ENCODE results near the gene ESYT2. TPM values are rescaled to one million over a fixed set of nuclear protein-coding genes. Genes with fewer than 3 reads are reported as not detected.

ESYT2 gene
- total and polyA plus RNA-seq, 9 of the 15 experiments (the other 6 are each of a cell fraction or from before 2014, with no cell fraction given), result 5.8 to 86.9 (median 64.7) TPM

GRCh38 chr7:158811461-158811860, 17.8 kb downstream of the ESYT2 start (continued):
- TF ChIP-seq ARID2 (IDR thresholded peaks at IDR 0.05) (no peak), ATF3 (IDR thresholded peaks at IDR 0.05) (0 out of 2 replicates have a peak, but pooled peaks have one; percentile 28), ATF3 (CRISPR knock-in tag; conservative IDR thresholded peaks at IDR 0.05) (no peak), ARID3B (CRISPR knock-in tag; IDR thresholded peaks at IDR 0.05; ENCODE audit: borderline replicate concordance) (no peak), ARNT (IDR thresholded peaks at IDR 0.05) (no peak), ZFP1 (CRISPR knock-in tag; IDR thresholded peaks at IDR 0.05) (no peak), ERF (CRISPR knock-in tag; IDR thresholded peaks at IDR 0.05) (no peak), E2F3 (CRISPR knock-in tag; IDR thresholded peaks at IDR 0.05) (no peak), ARHGAP35 (IDR thresholded peaks at IDR 0.05; ENCODE audit: partially characterized antibody) (no peak), HBP1 (CRISPR knock-in tag; IDR thresholded peaks at IDR 0.05) (no peak), MAX (CRISPR knock-in tag; IDR thresholded peaks at IDR 0.05) (0 out of 2 replicates have a peak, but pooled peaks have one; percentile 33), SP2 (IDR thresholded peaks at IDR 0.05; ENCODE audit: extremely low read depth, low read depth, low read length, poor library complexity, severe bottlenecking) (no peak), FOSL1 (tag; conservative IDR thresholded peaks at IDR 0.05) (0 out of 2 replicates have a peak, but pooled peaks have one; percentile 23), PURB (CRISPR knock-in tag; IDR thresholded peaks at IDR 0.05; ENCODE audit: low read depth) (no peak), ZBTB8A (IDR thresholded peaks at IDR 0.05; ENCODE audit: partially characterized antibody) (no peak), HLTF (IDR thresholded peaks at IDR 0.05) (no peak)

Data from K562 (cell line).